ENCODE results near the gene OR6A2. TPM values are rescaled to one million over a fixed set of nuclear protein-coding genes. Genes with fewer than 3 reads are reported as not detected.

Gene OR6A2
- total RNA-seq, 2 donors from 2014 or later, result 0.35 TPM; not detected in 1

DNA sequence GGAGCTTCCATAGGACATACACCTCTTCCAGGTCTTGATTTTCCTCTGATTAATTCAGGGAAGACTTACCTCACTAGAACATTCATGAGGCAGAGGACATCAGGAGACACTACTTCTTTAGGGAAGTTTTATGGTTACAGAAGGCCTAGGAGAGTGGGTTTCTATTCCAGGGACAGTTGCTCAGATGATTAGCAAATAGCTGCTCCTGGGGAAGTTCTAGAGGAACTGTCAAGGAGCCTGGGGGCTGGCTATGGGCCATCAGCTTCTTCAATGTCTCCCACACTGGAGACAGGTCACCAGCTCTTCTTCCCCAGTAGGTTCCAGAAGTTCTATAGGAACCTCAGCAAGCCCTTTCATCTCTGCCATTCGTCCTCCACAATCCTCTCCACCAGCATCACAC, 34.5 kb upstream of the OR6A2 start:
- H3K36me3 ChIP-seq, result no peaks in the 10 kb centered on the region
- no peaks in the 10 kb centered on the region for H3K4me1 ChIP-seq (ENCODE audit: control insufficient read depth in 1 of 2, low read depth in 2 of 2)
- TF ChIP-seq, protein P1, sequence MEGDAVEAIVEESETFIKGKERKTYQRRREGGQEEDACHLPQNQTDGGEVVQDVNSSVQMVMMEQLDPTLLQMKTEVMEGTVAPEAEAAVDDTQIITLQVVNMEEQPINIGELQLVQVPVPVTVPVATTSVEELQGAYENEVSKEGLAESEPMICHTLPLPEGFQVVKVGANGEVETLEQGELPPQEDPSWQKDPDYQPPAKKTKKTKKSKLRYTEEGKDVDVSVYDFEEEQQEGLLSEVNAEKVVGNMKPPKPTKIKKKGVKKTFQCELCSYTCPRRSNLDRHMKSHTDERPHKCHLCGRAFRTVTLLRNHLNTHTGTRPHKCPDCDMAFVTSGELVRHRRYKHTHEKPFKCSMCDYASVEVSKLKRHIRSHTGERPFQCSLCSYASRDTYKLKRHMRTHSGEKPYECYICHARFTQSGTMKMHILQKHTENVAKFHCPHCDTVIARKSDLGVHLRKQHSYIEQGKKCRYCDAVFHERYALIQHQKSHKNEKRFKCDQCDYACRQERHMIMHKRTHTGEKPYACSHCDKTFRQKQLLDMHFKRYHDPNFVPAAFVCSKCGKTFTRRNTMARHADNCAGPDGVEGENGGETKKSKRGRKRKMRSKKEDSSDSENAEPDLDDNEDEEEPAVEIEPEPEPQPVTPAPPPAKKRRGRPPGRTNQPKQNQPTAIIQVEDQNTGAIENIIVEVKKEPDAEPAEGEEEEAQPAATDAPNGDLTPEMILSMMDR (IDR thresholded peaks at IDR 0.05), result no peak
- no peaks in the 10 kb centered on the region for H3K9me3 ChIP-seq
- no peak for DNase-seq (ENCODE audit: low spot score)
- no peak for ATAC-seq (ENCODE audit: insufficient number of reproducible peaks, low FRiP score, low read depth)
- no peak overlapping the region for H3K4me3 ChIP-seq
- H3K27ac ChIP-seq, result no peak overlapping the region
- H3K27me3 ChIP-seq (replicated peaks; ENCODE audit: insufficient read depth), result no peaks in the 10 kb centered on the region

DNA sequence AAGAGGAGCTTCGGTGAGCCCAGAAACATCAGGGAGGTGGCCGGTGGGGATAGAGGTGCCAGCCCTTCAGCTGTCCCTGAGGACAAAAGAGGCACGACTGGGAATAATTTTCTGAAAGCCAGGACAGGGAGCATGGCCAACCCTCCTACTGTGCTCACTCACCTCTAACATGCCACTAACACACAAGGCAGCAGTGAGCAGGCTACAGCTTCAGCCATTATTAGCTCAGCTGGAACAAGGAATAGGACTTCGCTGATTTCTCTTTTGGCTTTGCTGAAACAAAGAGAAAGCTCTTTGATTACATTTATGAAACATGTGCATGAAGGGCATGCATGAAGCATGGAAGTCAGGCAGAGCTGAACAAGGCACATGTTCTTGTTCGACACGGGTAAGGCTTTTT, 33.9 kb upstream of the OR6A2 start:
- H3K4me1 ChIP-seq (ENCODE audit: control insufficient read depth in 1 of 2, low read depth in 2 of 2), result no peaks in the 10 kb centered on the region
- DNase-seq (ENCODE audit: low spot score), result no peak
- H3K36me3 ChIP-seq, result no peaks in the 10 kb centered on the region
- no peaks in the 10 kb centered on the region for H3K9me3 ChIP-seq
- H3K27ac ChIP-seq, result no peak overlapping the region
- ATAC-seq (ENCODE audit: insufficient number of reproducible peaks, low FRiP score, low read depth), result no peak
- TF ChIP-seq, protein P1 (IDR thresholded peaks at IDR 0.05), result no peak
- H3K27me3 ChIP-seq (replicated peaks; ENCODE audit: insufficient read depth), result no peaks in the 10 kb centered on the region
- H3K4me3 ChIP-seq, result no peak overlapping the region

DNA sequence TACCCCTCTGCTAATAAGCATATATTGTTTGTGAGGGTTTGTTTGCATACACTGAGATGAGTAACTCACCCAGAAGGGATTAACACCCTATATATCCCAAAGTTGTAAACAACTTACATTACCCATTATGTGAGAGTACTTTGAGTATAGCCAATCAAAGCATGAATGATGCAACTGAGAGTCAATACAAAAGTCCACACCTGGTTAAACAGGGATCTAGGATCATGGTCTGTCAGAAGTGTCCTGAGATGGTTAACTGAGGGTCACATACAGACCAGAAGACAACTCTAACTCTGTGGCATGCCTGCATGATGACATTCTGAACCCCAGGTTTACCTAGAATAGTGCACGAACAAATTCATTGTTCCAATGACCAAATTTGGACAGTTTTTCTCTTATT, 28.6 kb upstream of the OR6A2 start:
- no peak for ATAC-seq (ENCODE audit: insufficient number of reproducible peaks, low FRiP score, low read depth)
- Histone ChIP-seq H3K9me3 (no peaks in the 10 kb centered on the region), H3K4me3 (no peak overlapping the region), H3K36me3 (no peaks in the 10 kb centered on the region), H3K27ac (no peak overlapping the region), H3K4me1 (ENCODE audit: control insufficient read depth in 1 of 2, low read depth in 2 of 2) (no peaks in the 10 kb centered on the region), H3K27me3 (replicated peaks; ENCODE audit: insufficient read depth) (no peaks in the 10 kb centered on the region)
- no peak for DNase-seq (ENCODE audit: low spot score)
- TF ChIP-seq, protein P1 (IDR thresholded peaks at IDR 0.05), result no peak

DNA sequence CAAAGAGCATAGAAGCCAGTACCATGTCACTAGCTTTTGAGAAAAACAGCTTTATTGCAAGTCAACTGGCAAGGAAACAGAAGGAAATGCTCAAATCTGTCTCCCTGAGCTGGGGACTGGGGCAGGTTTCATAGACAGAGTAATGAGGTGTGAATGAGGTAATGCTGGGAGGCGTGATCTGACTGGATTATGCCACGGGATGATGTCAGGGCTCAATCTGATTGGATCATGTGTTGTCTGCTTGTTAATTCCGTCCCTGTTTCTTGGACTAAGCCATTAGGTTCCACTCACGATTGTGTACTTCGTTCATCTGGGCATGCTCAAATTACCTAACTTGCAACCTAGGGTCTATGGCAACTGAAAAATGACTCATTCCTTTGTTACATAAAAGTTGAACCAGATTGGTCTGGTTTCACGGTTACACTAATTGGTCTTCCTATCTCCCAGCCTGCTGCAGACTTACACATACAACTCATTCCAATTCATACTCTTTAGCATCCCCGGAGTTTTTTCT, 25.8 kb upstream of the OR6A2 start:
- Histone ChIP-seq H3K4me1 (ENCODE audit: control insufficient read depth in 1 of 2, low read depth in 2 of 2) (no peaks in the 10 kb centered on the region), H3K4me3 (no peak overlapping the region), H3K36me3 (no peaks in the 10 kb centered on the region), H3K27me3 (replicated peaks; ENCODE audit: insufficient read depth) (no peaks in the 10 kb centered on the region), H3K27ac (no peak overlapping the region), H3K9me3 (no peaks in the 10 kb centered on the region)
- ATAC-seq (ENCODE audit: insufficient number of reproducible peaks, low FRiP score, low read depth) (no peak), DNase-seq (ENCODE audit: low spot score) (no peak)
- TF ChIP-seq, protein P1 (IDR thresholded peaks at IDR 0.05), result no peak

DNA sequence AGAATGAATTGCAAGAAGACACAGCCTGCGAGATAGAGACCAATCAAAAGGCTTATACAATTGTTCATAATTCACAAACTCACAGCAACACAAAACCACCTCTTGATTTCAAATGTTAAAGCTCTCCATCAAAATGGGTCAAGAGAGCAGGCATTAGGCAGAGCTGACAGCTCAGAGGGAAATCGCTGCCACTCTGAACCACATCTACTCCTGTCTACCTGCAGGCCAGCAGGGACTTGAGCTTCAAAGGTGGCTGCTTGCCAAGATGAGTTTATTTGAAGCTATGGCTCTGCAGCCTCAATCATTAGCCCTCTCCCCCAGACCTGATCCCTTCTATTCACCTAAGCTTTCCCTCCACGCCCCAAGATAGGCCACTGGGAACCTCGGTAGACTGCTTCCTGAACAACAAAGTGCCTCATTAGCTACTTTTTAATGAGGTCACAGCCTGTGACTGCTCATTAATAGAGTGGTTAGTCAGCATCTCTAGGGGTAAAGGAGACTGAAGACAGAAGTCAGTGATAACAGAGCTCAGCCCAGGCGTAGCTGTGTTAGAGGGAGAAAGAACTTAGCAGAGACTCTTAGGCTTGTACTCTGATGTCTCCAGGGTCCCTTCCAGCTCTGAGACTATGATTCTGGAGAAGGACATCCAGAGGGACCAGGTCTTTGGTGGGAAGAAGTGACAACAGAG, 24.8 kb upstream of the OR6A2 start:
- TF ChIP-seq, protein P1 (IDR thresholded peaks at IDR 0.05), result no peak
- no peak overlapping the region for H3K4me3 ChIP-seq
- no peaks in the 10 kb centered on the region for H3K36me3 ChIP-seq
- no peaks in the 10 kb centered on the region for H3K27me3 ChIP-seq (replicated peaks; ENCODE audit: insufficient read depth)
- ATAC-seq (ENCODE audit: insufficient number of reproducible peaks, low FRiP score, low read depth), result no peak
- H3K9me3 ChIP-seq, result no peaks in the 10 kb centered on the region
- H3K27ac ChIP-seq, result no peak overlapping the region
- no peaks in the 10 kb centered on the region for H3K4me1 ChIP-seq (ENCODE audit: control insufficient read depth in 1 of 2, low read depth in 2 of 2)
- DNase-seq (ENCODE audit: low spot score), result no peak

Measured in thoracic aorta (tissue), 2 donors.